ENCODE measurements around the gene SETD3.

The SETD3 gene

DNA sequence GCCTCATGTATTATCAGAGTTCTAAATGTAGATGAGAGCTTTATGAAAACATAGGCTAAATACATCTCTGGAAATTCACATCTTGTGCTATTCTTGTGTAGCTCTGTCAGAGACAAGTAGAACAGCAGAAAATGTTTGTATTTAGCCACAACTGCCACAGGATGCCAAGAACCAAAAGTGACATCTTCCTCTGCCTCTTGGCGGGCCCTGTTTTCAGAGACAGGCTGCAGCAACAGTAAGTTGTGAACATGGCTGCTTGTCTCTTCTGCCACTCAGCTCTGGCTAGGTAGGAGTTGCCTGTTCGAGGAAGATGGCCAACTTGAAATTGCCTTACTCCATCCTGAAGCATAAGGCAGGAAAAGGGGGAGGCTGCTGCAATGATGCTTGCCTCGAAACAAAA is 30.4 kb downstream of the SETD3 start:
- TF ChIP-seq, protein P1, sequence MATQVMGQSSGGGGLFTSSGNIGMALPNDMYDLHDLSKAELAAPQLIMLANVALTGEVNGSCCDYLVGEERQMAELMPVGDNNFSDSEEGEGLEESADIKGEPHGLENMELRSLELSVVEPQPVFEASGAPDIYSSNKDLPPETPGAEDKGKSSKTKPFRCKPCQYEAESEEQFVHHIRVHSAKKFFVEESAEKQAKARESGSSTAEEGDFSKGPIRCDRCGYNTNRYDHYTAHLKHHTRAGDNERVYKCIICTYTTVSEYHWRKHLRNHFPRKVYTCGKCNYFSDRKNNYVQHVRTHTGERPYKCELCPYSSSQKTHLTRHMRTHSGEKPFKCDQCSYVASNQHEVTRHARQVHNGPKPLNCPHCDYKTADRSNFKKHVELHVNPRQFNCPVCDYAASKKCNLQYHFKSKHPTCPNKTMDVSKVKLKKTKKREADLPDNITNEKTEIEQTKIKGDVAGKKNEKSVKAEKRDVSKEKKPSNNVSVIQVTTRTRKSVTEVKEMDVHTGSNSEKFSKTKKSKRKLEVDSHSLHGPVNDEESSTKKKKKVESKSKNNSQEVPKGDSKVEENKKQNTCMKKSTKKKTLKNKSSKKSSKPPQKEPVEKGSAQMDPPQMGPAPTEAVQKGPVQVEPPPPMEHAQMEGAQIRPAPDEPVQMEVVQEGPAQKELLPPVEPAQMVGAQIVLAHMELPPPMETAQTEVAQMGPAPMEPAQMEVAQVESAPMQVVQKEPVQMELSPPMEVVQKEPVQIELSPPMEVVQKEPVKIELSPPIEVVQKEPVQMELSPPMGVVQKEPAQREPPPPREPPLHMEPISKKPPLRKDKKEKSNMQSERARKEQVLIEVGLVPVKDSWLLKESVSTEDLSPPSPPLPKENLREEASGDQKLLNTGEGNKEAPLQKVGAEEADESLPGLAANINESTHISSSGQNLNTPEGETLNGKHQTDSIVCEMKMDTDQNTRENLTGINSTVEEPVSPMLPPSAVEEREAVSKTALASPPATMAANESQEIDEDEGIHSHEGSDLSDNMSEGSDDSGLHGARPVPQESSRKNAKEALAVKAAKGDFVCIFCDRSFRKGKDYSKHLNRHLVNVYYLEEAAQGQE (IDR thresholded peaks at IDR 0.05; ENCODE audit: insufficient read depth in 1 of 2, low read depth in 2 of 2, low read length in 2 of 2): no peak
- TF ChIP-seq TAF1 (IDR thresholded peaks at IDR 0.05; ENCODE audit: borderline replicate concordance, insufficient read depth, low read length): no peak
- no peak for TF ChIP-seq SIN3A (IDR thresholded peaks at IDR 0.05; ENCODE audit: borderline replicate concordance, insufficient read depth, low read length)
- TF ChIP-seq FOXP2 (optimal IDR thresholded peaks at IDR 0.05; ENCODE audit: borderline replicate concordance, extremely low read depth, extremely low read length, insufficient read depth): no peak
- TF ChIP-seq POLR2AphosphoS5 (IDR thresholded peaks at IDR 0.05; ENCODE audit: low read depth, low read length): no peak

DNA sequence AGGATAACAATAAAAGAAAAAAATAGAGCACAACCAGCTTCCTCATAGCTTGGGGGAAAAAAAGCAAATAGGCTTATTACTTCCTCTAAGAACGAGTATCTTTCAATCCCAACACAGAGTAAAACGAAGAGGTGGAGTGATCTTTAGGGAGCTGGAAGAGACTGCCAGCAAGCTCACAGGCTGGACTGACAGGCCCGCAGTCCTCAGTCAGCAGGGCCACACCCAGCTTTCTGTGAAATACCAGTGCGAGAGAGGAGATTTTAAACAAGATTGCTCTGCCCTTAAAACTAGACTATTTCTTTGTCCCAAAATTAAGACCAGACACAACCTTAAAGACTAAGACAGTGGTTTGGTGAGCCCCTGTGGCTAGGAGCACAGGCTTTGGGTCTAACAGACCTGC is 32.9 kb downstream of the SETD3 start:
- TF ChIP-seq POLR2AphosphoS5 (IDR thresholded peaks at IDR 0.05; ENCODE audit: low read depth, low read length) (no peak), FOXP2 (optimal IDR thresholded peaks at IDR 0.05; ENCODE audit: borderline replicate concordance, extremely low read depth, extremely low read length, insufficient read depth) (no peak), TAF1 (IDR thresholded peaks at IDR 0.05; ENCODE audit: borderline replicate concordance, insufficient read depth, low read length) (no peak), SIN3A (IDR thresholded peaks at IDR 0.05; ENCODE audit: borderline replicate concordance, insufficient read depth, low read length) (no peak)
- TF ChIP-seq, protein P1 (IDR thresholded peaks at IDR 0.05; ENCODE audit: insufficient read depth in 1 of 2, low read depth in 2 of 2, low read length in 2 of 2): no peak

DNA sequence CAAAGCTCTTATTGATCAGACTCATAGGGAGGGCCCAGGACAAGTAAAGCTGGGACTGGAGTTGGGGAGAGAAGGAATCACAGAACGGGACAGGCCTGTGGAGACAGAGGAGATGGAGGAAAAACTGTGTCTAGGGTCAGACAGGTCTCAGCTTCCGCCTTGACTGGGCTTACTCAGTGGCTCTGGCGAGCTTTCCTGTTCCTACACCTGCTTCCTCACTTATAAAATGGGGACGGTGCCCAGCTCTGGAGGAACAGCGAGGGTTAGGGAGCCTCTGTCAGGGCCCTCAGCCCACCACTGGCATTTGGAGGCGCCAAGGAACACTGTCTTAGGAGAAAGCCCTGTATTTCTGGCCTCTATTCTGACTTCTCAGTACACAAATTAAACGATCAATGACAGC is 34.7 kb downstream of the SETD3 start:
- TF ChIP-seq POLR2AphosphoS5 (IDR thresholded peaks at IDR 0.05; ENCODE audit: low read depth, low read length) (no peak), FOXP2 (optimal IDR thresholded peaks at IDR 0.05; ENCODE audit: borderline replicate concordance, extremely low read depth, extremely low read length, insufficient read depth) (no peak), TAF1 (IDR thresholded peaks at IDR 0.05; ENCODE audit: borderline replicate concordance, insufficient read depth, low read length) (no peak), SIN3A (IDR thresholded peaks at IDR 0.05; ENCODE audit: borderline replicate concordance, insufficient read depth, low read length) (no peak)
- TF ChIP-seq, protein P1 (IDR thresholded peaks at IDR 0.05; ENCODE audit: insufficient read depth in 1 of 2, low read depth in 2 of 2, low read length in 2 of 2): no peak

DNA sequence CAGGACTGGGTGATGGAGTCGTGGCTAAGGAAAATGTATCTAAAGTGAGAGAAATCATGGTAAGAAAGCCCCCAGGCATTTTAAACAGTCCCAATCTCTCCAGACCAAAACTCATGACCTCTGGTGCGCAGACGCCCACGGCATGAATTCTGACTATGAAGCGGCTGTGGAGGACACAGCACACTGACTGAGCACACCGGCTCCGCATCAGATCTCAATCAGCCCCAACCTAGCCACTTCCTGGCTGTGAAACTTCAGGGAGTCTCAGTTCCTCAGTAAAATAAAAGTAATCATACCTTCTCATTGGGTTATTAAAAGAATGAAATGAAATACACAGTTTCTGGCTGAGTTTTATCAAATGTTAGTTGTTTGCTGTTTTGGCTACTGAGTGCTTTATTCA is 38.7 kb downstream of the SETD3 start:
- no peak for TF ChIP-seq POLR2AphosphoS5 (IDR thresholded peaks at IDR 0.05; ENCODE audit: low read depth, low read length)
- TF ChIP-seq, protein P1 (IDR thresholded peaks at IDR 0.05; ENCODE audit: insufficient read depth in 1 of 2, low read depth in 2 of 2, low read length in 2 of 2): no peak
- no peak for TF ChIP-seq TAF1 (IDR thresholded peaks at IDR 0.05; ENCODE audit: borderline replicate concordance, insufficient read depth, low read length)
- no peak for TF ChIP-seq FOXP2 (optimal IDR thresholded peaks at IDR 0.05; ENCODE audit: borderline replicate concordance, extremely low read depth, extremely low read length, insufficient read depth)
- no peak for TF ChIP-seq SIN3A (IDR thresholded peaks at IDR 0.05; ENCODE audit: borderline replicate concordance, insufficient read depth, low read length)

Data from PFSK-1 (cell line).